ENCODE data around the gene PORCN.

DNA sequence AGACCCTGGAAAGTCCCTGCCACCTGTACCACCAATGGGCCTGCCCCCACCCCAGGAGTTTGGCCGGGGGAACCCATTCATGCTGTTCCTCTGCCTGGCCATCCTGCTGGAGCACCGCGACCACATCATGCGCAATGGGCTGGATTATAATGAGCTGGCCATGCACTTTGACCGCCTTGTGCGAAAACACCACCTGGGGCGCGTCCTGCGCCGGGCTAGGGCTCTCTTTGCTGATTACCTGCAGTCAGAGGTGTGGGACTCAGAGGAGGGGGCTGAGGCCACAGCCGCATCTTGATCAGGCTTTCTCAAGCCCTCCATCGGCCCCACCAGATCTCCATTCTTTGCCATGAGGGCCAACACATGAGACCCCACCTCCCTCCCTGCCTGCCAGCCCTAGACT is 51.9 kb downstream of the PORCN start:
- TF ChIP-seq EZH2 (IDR thresholded peaks at IDR 0.05; ENCODE audit: borderline replicate concordance, low read length): no peak
- TF ChIP-seq, protein P1, sequence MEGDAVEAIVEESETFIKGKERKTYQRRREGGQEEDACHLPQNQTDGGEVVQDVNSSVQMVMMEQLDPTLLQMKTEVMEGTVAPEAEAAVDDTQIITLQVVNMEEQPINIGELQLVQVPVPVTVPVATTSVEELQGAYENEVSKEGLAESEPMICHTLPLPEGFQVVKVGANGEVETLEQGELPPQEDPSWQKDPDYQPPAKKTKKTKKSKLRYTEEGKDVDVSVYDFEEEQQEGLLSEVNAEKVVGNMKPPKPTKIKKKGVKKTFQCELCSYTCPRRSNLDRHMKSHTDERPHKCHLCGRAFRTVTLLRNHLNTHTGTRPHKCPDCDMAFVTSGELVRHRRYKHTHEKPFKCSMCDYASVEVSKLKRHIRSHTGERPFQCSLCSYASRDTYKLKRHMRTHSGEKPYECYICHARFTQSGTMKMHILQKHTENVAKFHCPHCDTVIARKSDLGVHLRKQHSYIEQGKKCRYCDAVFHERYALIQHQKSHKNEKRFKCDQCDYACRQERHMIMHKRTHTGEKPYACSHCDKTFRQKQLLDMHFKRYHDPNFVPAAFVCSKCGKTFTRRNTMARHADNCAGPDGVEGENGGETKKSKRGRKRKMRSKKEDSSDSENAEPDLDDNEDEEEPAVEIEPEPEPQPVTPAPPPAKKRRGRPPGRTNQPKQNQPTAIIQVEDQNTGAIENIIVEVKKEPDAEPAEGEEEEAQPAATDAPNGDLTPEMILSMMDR (IDR thresholded peaks at IDR 0.05; ENCODE audit: low read length): no peak
